NCI-H2107 (cell line): Measurements from ENCODE around the gene KCNH8.

Source experiments
- DNase-seq: peaks from one replicate; lab custom pipeline; 2025; lab: John Stamatoyannopoulos, UW

KCNH8 gene

GRCh38 chr3:19250959-19251610 lies 102.8 kb downstream of the KCNH8 start:
- DNase-seq: no peak

- no peak for DNase-seq
Observed at GRCh38 chr3:19254189-19254588, 105.9 kb downstream of the KCNH8 start.

GRCh38 chr3:19254784-19255338 lies 106.6 kb downstream of the KCNH8 start:
- no peak for DNase-seq

GRCh38 chr3:19256313-19256712 lies 108.0 kb downstream of the KCNH8 start:
- DNase-seq: no peak

GRCh38 chr3:19263606-19264005 lies 115.3 kb downstream of the KCNH8 start:
- DNase-seq: no peak

- no peak for DNase-seq
Observed at GRCh38 chr3:19264424-19264823, 116.1 kb downstream of the KCNH8 start.

GRCh38 chr3:19267040-19267439 lies 118.7 kb downstream of the KCNH8 start:
- no peak for DNase-seq

GRCh38 chr3:19270481-19270880 lies 122.2 kb downstream of the KCNH8 start:
- DNase-seq: no peak

- no peak for DNase-seq
Observed at GRCh38 chr3:19272296-19272695, 124.0 kb downstream of the KCNH8 start.

- DNase-seq: no peak
Observed at GRCh38 chr3:19273091-19273490, 124.8 kb downstream of the KCNH8 start.

GRCh38 chr3:19274576-19274975 lies 126.3 kb downstream of the KCNH8 start:
- DNase-seq: no peak

GRCh38 chr3:19284974-19285373 lies 136.7 kb downstream of the KCNH8 start:
- DNase-seq: no peak

GRCh38 chr3:19293295-19293694 lies 145.0 kb downstream of the KCNH8 start:
- no peak for DNase-seq

GRCh38 chr3:19295208-19295607 lies 146.9 kb downstream of the KCNH8 start:
- no peak for DNase-seq

GRCh38 chr3:19331931-19332330 lies 183.6 kb downstream of the KCNH8 start:
- no peak for DNase-seq

- no peak for DNase-seq
Observed at GRCh38 chr3:19334120-19334519, 185.8 kb downstream of the KCNH8 start.

GRCh38 chr3:19338769-19339168 lies 190.5 kb downstream of the KCNH8 start:
- DNase-seq: no peak

- no peak for DNase-seq
Observed at GRCh38 chr3:19342389-19342788, 194.1 kb downstream of the KCNH8 start.

- no peak for DNase-seq
Observed at GRCh38 chr3:19346759-19347158, 198.4 kb downstream of the KCNH8 start.

- DNase-seq: no peak
Observed at GRCh38 chr3:19347671-19348070, 199.4 kb downstream of the KCNH8 start.

GRCh38 chr3:19348500-19348899 lies 200.2 kb downstream of the KCNH8 start:
- no peak for DNase-seq

- no peak for DNase-seq
Observed at GRCh38 chr3:19348941-19349564, 200.7 kb downstream of the KCNH8 start.

GRCh38 chr3:19357947-19358346 lies 209.6 kb downstream of the KCNH8 start:
- no peak for DNase-seq

GRCh38 chr3:19363071-19363470 lies 214.8 kb downstream of the KCNH8 start:
- no peak for DNase-seq
